SK-N-SH treated with all-trans-retinoic acid at 6 μM for 48 hours (cell line): ENCODE measurements around the gene RIOX2.

ENCODE experiments used
- ATAC-seq: fragments of 200-7000 bp; cut with Tn5 transposase; 3 replicates; pipeline ENCODE4 v1.9.1; 2020; ENCODE audit warnings: mild to moderate bottlenecking, moderate library complexity
- ARNTL ChIP-seq: fragments of 450-650 bp; formaldehyde crosslinking; IDR thresholded peaks from 2 replicates; pipeline ENCODE4 v1.5.0; 2020; ENCODE audit warnings: low read depth, mild to moderate bottlenecking, moderate library complexity, borderline replicate concordance
- CREB5 ChIP-seq: fragments of 250-450 bp; sonication (Bioruptor Pico); IDR thresholded peaks from 2 replicates; pipeline ENCODE4 v1.5.1; 2020; ENCODE audit warnings: low read depth, mild to moderate bottlenecking, moderate library complexity
- CSDC2 ChIP-seq: fragments of 250-450 bp; sonication (Bioruptor Pico); IDR thresholded peaks from 2 replicates; pipeline ENCODE4 v1.5.0; 2020; ENCODE audit warnings: mild to moderate bottlenecking, moderate library complexity
- CSRNP3 ChIP-seq: fragments of 250-450 bp; sonication (Bioruptor Pico); IDR thresholded peaks from 2 replicates; pipeline ENCODE4 v1.5.1; 2021; ENCODE audit warnings: mild to moderate bottlenecking, moderate library complexity
- ESRRG ChIP-seq: fragments of 250-450 bp; sonication (Bioruptor Pico); IDR thresholded peaks from 2 replicates; pipeline ENCODE4 v1.6.1; 2021; ENCODE audit warnings: mild to moderate bottlenecking
- GLIS3 ChIP-seq: fragments of 250-450 bp; sonication (Bioruptor Pico); IDR thresholded peaks from 2 replicates; pipeline ENCODE4 v1.5.0; 2020; ENCODE audit warnings: mild to moderate bottlenecking, moderate library complexity
- ISL1 ChIP-seq: fragments of 250-450 bp; sonication (Bioruptor Pico); IDR thresholded peaks from 2 replicates; pipeline ENCODE4 v2.1.2; 2022; ENCODE audit warnings: mild to moderate bottlenecking, moderate library complexity
- OSR1 ChIP-seq: fragments of 250-450 bp; sonication (Bioruptor Pico); IDR thresholded peaks from 2 replicates; pipeline ENCODE4 v1.8.0; 2022; ENCODE audit warnings: moderate library complexity, mild to moderate bottlenecking, inconsistent platforms
- PATZ1 ChIP-seq: fragments of 250-450 bp; sonication (Bioruptor Pico); IDR thresholded peaks from 2 replicates; pipeline ENCODE4 v1.8.0; 2020; ENCODE audit warnings: mild to moderate bottlenecking, moderate library complexity, borderline replicate concordance
- POU6F1 ChIP-seq: fragments of 250-450 bp; sonication (Bioruptor Pico); IDR thresholded peaks from 2 replicates; pipeline ENCODE4 v1.8.0; 2021; ENCODE audit warnings: low read depth, mild to moderate bottlenecking, moderate library complexity, borderline replicate concordance
- PPARA ChIP-seq: fragments of 250-450 bp; sonication (Bioruptor Pico); IDR thresholded peaks from 2 replicates; pipeline ENCODE4 v1.5.0; 2020; ENCODE audit warnings: mild to moderate bottlenecking, borderline replicate concordance
- RARB ChIP-seq: fragments of 250-450 bp; sonication (Bioruptor Pico); IDR thresholded peaks from 2 replicates; pipeline ENCODE4 v1.8.0; 2021; ENCODE audit warnings: mild to moderate bottlenecking, moderate library complexity
- SNAI2 ChIP-seq: fragments of 250-450 bp; sonication (Bioruptor Pico); IDR thresholded peaks from 2 replicates; pipeline ENCODE4 v1.5.0; 2020; ENCODE audit warnings: mild to moderate bottlenecking, moderate library complexity
- TCF4 ChIP-seq: fragments of 250-450 bp; sonication (Bioruptor Pico); IDR thresholded peaks from 2 replicates; pipeline ENCODE4 v1.8.0; 2021; ENCODE audit warnings: mild to moderate bottlenecking, moderate library complexity, borderline replicate concordance
- TSHZ2 ChIP-seq: fragments of 250-450 bp; sonication (Bioruptor Pico); IDR thresholded peaks from 2 replicates; pipeline ENCODE4 v1.5.0; 2020; ENCODE audit warnings: mild to moderate bottlenecking, moderate library complexity
- ZC3H10 ChIP-seq: fragments of 250-450 bp; sonication (Bioruptor Pico); IDR thresholded peaks from 2 replicates; pipeline ENCODE4 v1.5.1; 2021; ENCODE audit warnings: mild to moderate bottlenecking, moderate library complexity
- ZFP3 ChIP-seq: fragments of 250-450 bp; sonication (Bioruptor Pico); IDR thresholded peaks from 2 replicates; pipeline ENCODE4 v1.5.0; 2020; ENCODE audit warnings: mild to moderate bottlenecking, moderate library complexity
- ZFP30 ChIP-seq: fragments of 450-650 bp; formaldehyde crosslinking; IDR thresholded peaks from 2 replicates; pipeline ENCODE4 v1.5.0; 2022; ENCODE audit warnings: mild to moderate bottlenecking, moderate library complexity
- ZNF565 ChIP-seq: fragments of 450-650 bp; formaldehyde crosslinking; conservative IDR thresholded peaks from 2 replicates; pipeline ENCODE4 v1.5.0; 2020; ENCODE audit warnings: low read depth, mild to moderate bottlenecking, moderate library complexity
- ZNF70 ChIP-seq: fragments of 450-650 bp; formaldehyde crosslinking; IDR thresholded peaks from 2 replicates; pipeline ENCODE4 v1.5.0; 2020; ENCODE audit warnings: mild to moderate bottlenecking, moderate library complexity
- ZNF8 ChIP-seq: fragments of 450-650 bp; formaldehyde crosslinking; IDR thresholded peaks from 2 replicates; pipeline ENCODE4 v1.5.0; 2020; ENCODE audit warnings: mild to moderate bottlenecking, moderate library complexity

RIOX2 gene

GRCh38 chr3:97916576-97916975 is 55.7 kb downstream of the RIOX2 start:
- no peak for ATAC-seq
- TF ChIP-seq ZNF70 (CRISPR knock-in tag): no peak
- TF ChIP-seq CSRNP3 (CRISPR knock-in tag): no peak
- TF ChIP-seq ARNTL (CRISPR knock-in tag): no peak
- no peak for TF ChIP-seq OSR1 (CRISPR knock-in tag)
- TF ChIP-seq TSHZ2: no peak
- TF ChIP-seq ZNF8 (CRISPR knock-in tag): no peak
- TF ChIP-seq ZNF565 (CRISPR knock-in tag): no peak
- no peak for TF ChIP-seq TCF4
- TF ChIP-seq CSDC2: no peak
- no peak for TF ChIP-seq ZC3H10 (CRISPR knock-in tag)
- no peak for TF ChIP-seq GLIS3 (CRISPR knock-in tag)
- TF ChIP-seq ZFP30: no peak
- TF ChIP-seq RARB (CRISPR knock-in tag): no peak
- no peak for TF ChIP-seq ZFP3 (CRISPR knock-in tag)
- TF ChIP-seq POU6F1 (CRISPR knock-in tag): no peak
- no peak for TF ChIP-seq ESRRG (CRISPR knock-in tag)
- TF ChIP-seq ISL1 (CRISPR knock-in tag): no peak

- TF ChIP-seq ZNF565 (CRISPR knock-in tag) (no peak), SNAI2 (CRISPR knock-in tag) (no peak), TCF4 (no peak), ZNF8 (CRISPR knock-in tag) (no peak), CSRNP3 (CRISPR knock-in tag) (no peak), RARB (CRISPR knock-in tag) (no peak), GLIS3 (CRISPR knock-in tag) (no peak), PPARA (CRISPR knock-in tag) (no peak)
- TF ChIP-seq, all 23 proteins: peak for 0
- ATAC-seq: no peak
Observed at GRCh38 chr3:97914388-97914787, 57.8 kb downstream of the RIOX2 start.

GRCh38 chr3:97911459-97911858 is 60.8 kb downstream of the RIOX2 start:
- ATAC-seq: no peak

More at GRCh38 chr3:97911459-97911858, 60.8 kb downstream of the RIOX2 start:
- TF ChIP-seq CREB5 (CRISPR knock-in tag) (no peak), PATZ1 (CRISPR knock-in tag) (no peak), ZNF70 (CRISPR knock-in tag) (no peak), ZC3H10 (CRISPR knock-in tag) (no peak), GLIS3 (CRISPR knock-in tag) (no peak), PPARA (CRISPR knock-in tag) (no peak), SNAI2 (CRISPR knock-in tag) (no peak), OSR1 (CRISPR knock-in tag) (no peak), ZFP30 (no peak)
